Ascending aorta (tissue), 2 donors: ENCODE data around the gene CHIC2. TPM values are rescaled to one million over a fixed set of nuclear protein-coding genes. Genes with fewer than 3 reads are reported as not detected.

Source experiments
- DNase-seq, 2 donors: peaks; one replicate each; pipeline ENCODE4 v3.0.0-alpha.2; 2019; ENCODE audit warnings: low spot score in 2 of 2
- H3K27ac ChIP-seq, 2 donors: fragments of 200-600 bp; sonication (generic); one replicate each; pipeline ENCODE4 v1.5.1; 2016 to 2017; ENCODE audit warnings: mild to moderate bottlenecking in 1 of 2
- H3K27me3 ChIP-seq: fragments of 200-600 bp; sonication (generic); one replicate; pipeline ENCODE4 v1.5.1; 2017
- H3K36me3 ChIP-seq, 2 donors: fragments of 200-600 bp; sonication (generic); one replicate each; pipeline ENCODE4 v1.5.1; 2016
- H3K4me1 ChIP-seq, 2 donors: fragments of 200-600 bp; sonication (generic); one replicate each; pipeline ENCODE4 v1.5.1; 2016 to 2017; ENCODE audit warnings: mild to moderate bottlenecking in 1 of 2
- H3K4me3 ChIP-seq, 2 donors: fragments of 200-600 bp; sonication (generic); one replicate each; pipeline ENCODE4 v1.5.1; 2016 to 2017; ENCODE audit warnings: mild to moderate bottlenecking in 1 of 2
- H3K9me3 ChIP-seq, 2 donors: fragments of 200-600 bp; sonication (generic); one replicate each; pipeline ENCODE4 v1.5.1; 2016
- intact Hi-C: fragments of 100-400 bp; cut with DNase I; formaldehyde crosslinking; loops from one replicate; pipeline ENCODE4 v1.15.1; 2023
- total RNA-seq: library from RNA; depleted of rRNA; stranded (reverse); fragments of >200 nt; gene quantifications from one replicate; pipeline ENCODE4 v1.1.0, GENCODE V29; 2016
- TF ChIP-seq, protein P1 (sequence below), 3 experiments: fragments of 200-600 bp in 2 of 3; fragments of 450-650 bp in 1 of 3; sonication (generic) in 2 of 3; IDR thresholded peaks; one replicate each; pipeline ENCODE4 v1.5.1; 2016 to 2019; ENCODE audit warnings: antibody characterized with exemption in 3 of 3, mild to moderate bottlenecking in 1 of 3, moderate library complexity in 1 of 3

The CHIC2 gene
- total RNA-seq, 1 donor from 2014 or later = 34.1 TPM

GRCh38 chr4:54096295-54096962 lies 32.0 kb upstream of the CHIC2 start:
- Histone ChIP-seq H3K4me3 (no peak overlapping the region), H3K27ac (no peak overlapping the region), H3K4me1 (peaks cover 12 to 26% of the 10 kb centered on the region in 2 donors), H3K27me3 (peaks cover 11% of the 10 kb centered on the region), H3K9me3 (no peaks in the 10 kb centered on the region), H3K36me3 (no peaks in the 10 kb centered on the region)
- no peak for DNase-seq
- TF ChIP-seq, protein P1, sequence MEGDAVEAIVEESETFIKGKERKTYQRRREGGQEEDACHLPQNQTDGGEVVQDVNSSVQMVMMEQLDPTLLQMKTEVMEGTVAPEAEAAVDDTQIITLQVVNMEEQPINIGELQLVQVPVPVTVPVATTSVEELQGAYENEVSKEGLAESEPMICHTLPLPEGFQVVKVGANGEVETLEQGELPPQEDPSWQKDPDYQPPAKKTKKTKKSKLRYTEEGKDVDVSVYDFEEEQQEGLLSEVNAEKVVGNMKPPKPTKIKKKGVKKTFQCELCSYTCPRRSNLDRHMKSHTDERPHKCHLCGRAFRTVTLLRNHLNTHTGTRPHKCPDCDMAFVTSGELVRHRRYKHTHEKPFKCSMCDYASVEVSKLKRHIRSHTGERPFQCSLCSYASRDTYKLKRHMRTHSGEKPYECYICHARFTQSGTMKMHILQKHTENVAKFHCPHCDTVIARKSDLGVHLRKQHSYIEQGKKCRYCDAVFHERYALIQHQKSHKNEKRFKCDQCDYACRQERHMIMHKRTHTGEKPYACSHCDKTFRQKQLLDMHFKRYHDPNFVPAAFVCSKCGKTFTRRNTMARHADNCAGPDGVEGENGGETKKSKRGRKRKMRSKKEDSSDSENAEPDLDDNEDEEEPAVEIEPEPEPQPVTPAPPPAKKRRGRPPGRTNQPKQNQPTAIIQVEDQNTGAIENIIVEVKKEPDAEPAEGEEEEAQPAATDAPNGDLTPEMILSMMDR (IDR thresholded peaks at IDR 0.05) = no peak
- intact Hi-C loops = loop anchor here (5.0 kb wide), 1 partner anchor 66 kb away; no protein-coding TSS in a partner anchor

DNA sequence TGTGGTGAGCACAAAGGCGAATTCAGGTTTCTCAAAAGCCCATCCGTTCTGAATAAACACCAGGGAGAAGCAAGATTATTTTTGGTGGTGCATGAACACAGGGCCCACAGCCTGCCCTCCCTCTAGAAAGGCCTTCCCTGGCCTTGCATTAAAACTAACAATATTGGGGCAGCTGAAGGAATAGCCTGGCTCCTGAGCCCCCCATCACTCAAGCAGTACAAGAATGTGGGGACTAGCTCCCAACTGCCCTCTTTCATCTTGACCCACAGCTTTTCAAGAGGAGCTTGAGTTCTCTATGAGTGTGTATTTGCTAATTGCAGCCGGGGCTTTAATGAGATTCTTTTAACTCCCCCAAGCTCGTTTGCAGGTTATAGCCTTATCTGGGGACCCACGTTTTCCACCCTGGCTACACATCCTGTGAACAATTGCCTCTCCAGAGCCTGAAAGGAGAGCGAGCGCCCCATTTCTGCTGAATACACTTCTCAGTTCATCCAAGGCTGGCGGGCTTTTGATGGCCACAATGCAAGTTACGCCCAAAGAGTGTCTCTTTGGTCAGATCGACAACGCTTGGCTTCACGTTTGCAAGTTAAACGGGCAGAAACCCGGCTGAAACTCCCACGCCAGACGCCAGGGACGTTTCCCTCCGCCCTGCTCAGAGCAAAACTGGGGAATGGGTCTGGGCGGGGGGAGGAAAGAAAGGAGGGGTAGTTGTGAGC lies 30.9 kb upstream of the CHIC2 start:
- intact Hi-C loops = loop anchor here (5.0 kb wide), 1 partner anchor 67 kb away; no protein-coding TSS in a partner anchor
- Histone ChIP-seq H3K4me3 (no peak overlapping the region), H3K36me3 (no peaks in the 10 kb centered on the region), H3K27me3 (peaks cover 5% of the 10 kb centered on the region), H3K27ac (no peak overlapping the region), H3K9me3 (no peaks in the 10 kb centered on the region), H3K4me1 (peaks cover 8 to 17% of the 10 kb centered on the region in 2 donors)
- DNase-seq = no peak
- TF ChIP-seq, protein P1 (IDR thresholded peaks at IDR 0.05) = no peak

DNA sequence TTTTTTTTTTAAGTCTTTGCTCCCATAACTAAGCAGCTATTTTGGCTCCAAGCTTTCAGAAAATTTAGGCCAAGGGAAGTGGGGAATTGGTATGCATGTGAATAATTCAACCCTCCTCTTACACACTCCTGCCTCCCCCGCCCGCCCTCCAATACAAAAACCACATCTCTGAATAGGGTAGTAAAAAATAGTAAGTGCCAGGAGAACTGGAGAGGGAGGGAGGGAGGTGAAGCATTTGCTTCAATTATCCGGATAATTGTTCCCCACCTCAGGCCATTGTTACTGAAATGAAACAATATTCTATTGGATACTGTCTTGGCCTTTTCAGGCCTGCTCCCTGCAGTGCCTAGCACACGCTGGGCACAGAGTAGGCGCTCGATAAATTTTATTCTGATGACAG lies 30.0 kb upstream of the CHIC2 start:
- Histone ChIP-seq H3K36me3 (no peaks in the 10 kb centered on the region), H3K27me3 (peaks cover 3% of the 10 kb centered on the region), H3K9me3 (no peaks in the 10 kb centered on the region), H3K4me1 (peaks cover 3 to 12% of the 10 kb centered on the region in 2 donors), H3K27ac (no peak overlapping the region), H3K4me3 (no peak overlapping the region)
- intact Hi-C loops = loop anchor here (5.0 kb wide), 1 partner anchor 133 kb away; the partner anchor contains the start of gene PDGFRA
- no peak for DNase-seq
- TF ChIP-seq, protein P1 (IDR thresholded peaks at IDR 0.05) = no peak

DNA sequence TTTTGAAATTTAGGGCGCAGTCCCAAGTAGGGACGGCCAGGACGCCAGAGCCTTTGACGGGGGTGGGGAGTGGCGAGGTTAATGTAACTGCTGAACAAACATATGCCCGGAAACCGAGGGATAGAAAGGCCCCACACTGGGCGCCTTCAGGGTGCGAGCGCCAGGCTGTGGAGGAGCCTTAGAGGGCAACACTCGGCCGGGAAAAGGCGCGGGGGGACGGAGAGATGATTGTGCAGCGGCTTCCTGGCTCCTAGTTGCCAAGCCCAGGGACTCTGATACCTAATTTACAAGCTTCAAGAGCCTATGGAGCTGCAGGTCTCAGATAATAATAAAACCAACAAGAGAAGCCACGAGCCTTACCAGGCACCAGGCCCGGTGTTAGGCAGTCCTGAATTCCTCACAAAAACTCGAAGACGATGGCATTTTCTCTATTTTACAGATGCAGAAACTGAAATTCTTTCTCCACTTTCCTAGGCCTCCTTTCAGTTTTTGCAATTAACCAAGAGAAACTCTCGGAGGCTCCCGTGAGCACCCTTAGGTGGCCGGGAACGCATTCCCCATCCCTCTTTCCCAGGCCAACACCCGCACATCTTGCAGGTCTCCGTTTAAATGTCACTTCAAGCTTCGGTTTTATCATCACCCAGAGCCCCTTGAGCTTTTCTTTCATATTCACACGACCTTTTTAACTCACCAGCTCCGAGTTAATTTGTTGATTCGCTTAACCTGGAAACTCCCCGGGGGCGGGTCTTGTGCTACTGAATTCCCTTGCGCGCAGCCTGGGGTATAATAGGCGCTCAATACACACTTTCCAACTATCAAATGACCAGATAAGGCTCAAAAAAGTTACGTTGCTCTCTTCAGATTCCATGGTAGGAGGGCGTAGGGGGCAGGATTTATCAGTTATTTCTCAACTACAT lies 29.2 kb upstream of the CHIC2 start:
- peaks cover 3 to 9% of the 10 kb centered on the region in 2 donors for H3K4me1 ChIP-seq
- peaks cover 1% of the 10 kb centered on the region for H3K27me3 ChIP-seq
- intact Hi-C loops = loop anchor here (5.0 kb wide), 1 partner anchor 134 kb away; the partner anchor contains the start of gene PDGFRA
- no peaks in the 10 kb centered on the region for H3K9me3 ChIP-seq
- H3K36me3 ChIP-seq = no peaks in the 10 kb centered on the region
- TF ChIP-seq, protein P1 (IDR thresholded peaks at IDR 0.05) = no peak
- DNase-seq = no peak
- no peak overlapping the region for H3K27ac ChIP-seq
- H3K4me3 ChIP-seq = no peak overlapping the region
